GM19351 (cell line): ENCODE results near the gene C1QL3.

Experiments used
- ATAC-seq: cut with Tn5 transposase; IDR thresholded peaks from one replicate; pipeline ENCODE4 v1.9.1; 2021; ENCODE audit warnings: mild to moderate bottlenecking, moderate library complexity; ENCODE audit not compliant: unreplicated experiment

Gene C1QL3

GRCh38 chr10:16521311-16522016 is at the start of gene C1QL3:
C1QL3 (minus strand) TSS chr10:16521879; CDS start chr10:16521065, 814 bp downstream.
- peak; percentile 42 for ATAC-seq

- peak; percentile 90 for ATAC-seq
These were observed 49.1 kb upstream of the C1QL3 start for GRCh38 chr10:16570731-16571130.

- no peak for ATAC-seq
These were observed 44.6 kb upstream of the C1QL3 start for GRCh38 chr10:16566202-16566805.

- no peak for ATAC-seq
These were observed 43.9 kb upstream of the C1QL3 start for GRCh38 chr10:16565604-16566003.

GRCh38 chr10:16562891-16563290 is 41.2 kb upstream of the C1QL3 start:
- ATAC-seq = no peak

GRCh38 chr10:16559236-16559773 is 37.6 kb upstream of the C1QL3 start:
- ATAC-seq = no peak

- no peak for ATAC-seq
These were observed 26.3 kb upstream of the C1QL3 start for GRCh38 chr10:16547973-16548372.

GRCh38 chr10:16545116-16545736 is 23.5 kb upstream of the C1QL3 start:
- ATAC-seq = peak; percentile 89

GRCh38 chr10:16544591-16544990 is 22.9 kb upstream of the C1QL3 start:
- ATAC-seq = no peak

- no peak for ATAC-seq
These were observed 22.4 kb upstream of the C1QL3 start for GRCh38 chr10:16544099-16544498.

- no peak for ATAC-seq
These were observed 14.5 kb upstream of the C1QL3 start for GRCh38 chr10:16536155-16536554.

- no peak for ATAC-seq
These were observed 8.2 kb upstream of the C1QL3 start for GRCh38 chr10:16529853-16530252.

GRCh38 chr10:16527452-16527851 is 5.8 kb upstream of the C1QL3 start:
- no peak for ATAC-seq

GRCh38 chr10:16520900-16521299 is 779 bp downstream of the C1QL3 start:
- ATAC-seq = peak; percentile 61

GRCh38 chr10:16519908-16520861 is 1.5 kb downstream of the C1QL3 start:
- peak; percentile 36 for ATAC-seq

- ATAC-seq = no peak
These were observed 2.3 kb downstream of the C1QL3 start for GRCh38 chr10:16519250-16519907.

GRCh38 chr10:16518822-16519221 is 2.9 kb downstream of the C1QL3 start:
- no peak for ATAC-seq

GRCh38 chr10:16510843-16511242 is 10.8 kb downstream of the C1QL3 start:
- no peak for ATAC-seq

- no peak for ATAC-seq
These were observed 11.7 kb downstream of the C1QL3 start for GRCh38 chr10:16509996-16510395.

GRCh38 chr10:16505161-16505560 is 16.5 kb downstream of the C1QL3 start:
- ATAC-seq = no peak
